ENCODE data around the gene HS1BP3. TPM values are rescaled to one million over a fixed set of nuclear protein-coding genes. Genes with fewer than 3 reads are reported as not detected.
A peak's percentile ranks its signal among the peaks of the same experiment; 100 is the strongest.

HS1BP3 gene
- total RNA-seq, 1 donor from 2014 or later = 19.6 TPM

DNA sequence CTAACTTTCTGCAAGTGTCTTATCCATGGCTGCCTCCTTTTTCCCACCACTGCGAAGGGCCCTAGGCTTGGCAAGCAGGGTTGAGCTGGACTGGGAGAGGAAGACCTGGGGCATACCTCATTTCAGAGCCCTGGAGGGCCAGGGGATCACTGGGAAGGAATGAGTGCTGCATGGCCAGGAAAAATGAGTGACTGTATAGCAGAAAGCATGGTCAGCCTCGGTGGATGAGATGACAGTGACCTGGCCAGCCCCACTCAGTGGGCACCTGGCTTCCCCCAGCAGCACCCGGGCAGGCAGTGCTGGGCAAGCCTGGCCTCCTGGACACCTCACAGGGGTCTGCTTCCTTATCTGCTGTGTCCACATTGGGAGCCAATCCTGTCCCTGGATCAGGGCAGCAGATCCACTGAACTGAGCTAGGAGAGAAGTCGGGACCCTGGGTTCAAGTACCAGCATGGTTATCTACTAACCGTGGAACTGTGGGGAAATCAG, 76.4 kb downstream of the HS1BP3 start:
- no peaks in the 10 kb centered on the region for H3K9me3 Mint-ChIP-seq
- no peak for DNase-seq (ENCODE audit: low read depth, low spot score)
- no peak overlapping the region for H3K4me3 Mint-ChIP-seq
- peaks cover 89% of the 10 kb centered on the region for H3K4me1 Mint-ChIP-seq
- H3K27me3 Mint-ChIP-seq (ENCODE audit: low read depth) = no peaks in the 10 kb centered on the region
- TF ChIP-seq, protein P1, sequence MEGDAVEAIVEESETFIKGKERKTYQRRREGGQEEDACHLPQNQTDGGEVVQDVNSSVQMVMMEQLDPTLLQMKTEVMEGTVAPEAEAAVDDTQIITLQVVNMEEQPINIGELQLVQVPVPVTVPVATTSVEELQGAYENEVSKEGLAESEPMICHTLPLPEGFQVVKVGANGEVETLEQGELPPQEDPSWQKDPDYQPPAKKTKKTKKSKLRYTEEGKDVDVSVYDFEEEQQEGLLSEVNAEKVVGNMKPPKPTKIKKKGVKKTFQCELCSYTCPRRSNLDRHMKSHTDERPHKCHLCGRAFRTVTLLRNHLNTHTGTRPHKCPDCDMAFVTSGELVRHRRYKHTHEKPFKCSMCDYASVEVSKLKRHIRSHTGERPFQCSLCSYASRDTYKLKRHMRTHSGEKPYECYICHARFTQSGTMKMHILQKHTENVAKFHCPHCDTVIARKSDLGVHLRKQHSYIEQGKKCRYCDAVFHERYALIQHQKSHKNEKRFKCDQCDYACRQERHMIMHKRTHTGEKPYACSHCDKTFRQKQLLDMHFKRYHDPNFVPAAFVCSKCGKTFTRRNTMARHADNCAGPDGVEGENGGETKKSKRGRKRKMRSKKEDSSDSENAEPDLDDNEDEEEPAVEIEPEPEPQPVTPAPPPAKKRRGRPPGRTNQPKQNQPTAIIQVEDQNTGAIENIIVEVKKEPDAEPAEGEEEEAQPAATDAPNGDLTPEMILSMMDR (conservative IDR thresholded peaks at IDR 0.05) = no peak
- peak overlapping the region; percentile 85 for H3K27ac Mint-ChIP-seq (ENCODE audit: unreplicated experiment)
- H3K36me3 Mint-ChIP-seq (ENCODE audit: low read depth) = no peaks in the 10 kb centered on the region

DNA sequence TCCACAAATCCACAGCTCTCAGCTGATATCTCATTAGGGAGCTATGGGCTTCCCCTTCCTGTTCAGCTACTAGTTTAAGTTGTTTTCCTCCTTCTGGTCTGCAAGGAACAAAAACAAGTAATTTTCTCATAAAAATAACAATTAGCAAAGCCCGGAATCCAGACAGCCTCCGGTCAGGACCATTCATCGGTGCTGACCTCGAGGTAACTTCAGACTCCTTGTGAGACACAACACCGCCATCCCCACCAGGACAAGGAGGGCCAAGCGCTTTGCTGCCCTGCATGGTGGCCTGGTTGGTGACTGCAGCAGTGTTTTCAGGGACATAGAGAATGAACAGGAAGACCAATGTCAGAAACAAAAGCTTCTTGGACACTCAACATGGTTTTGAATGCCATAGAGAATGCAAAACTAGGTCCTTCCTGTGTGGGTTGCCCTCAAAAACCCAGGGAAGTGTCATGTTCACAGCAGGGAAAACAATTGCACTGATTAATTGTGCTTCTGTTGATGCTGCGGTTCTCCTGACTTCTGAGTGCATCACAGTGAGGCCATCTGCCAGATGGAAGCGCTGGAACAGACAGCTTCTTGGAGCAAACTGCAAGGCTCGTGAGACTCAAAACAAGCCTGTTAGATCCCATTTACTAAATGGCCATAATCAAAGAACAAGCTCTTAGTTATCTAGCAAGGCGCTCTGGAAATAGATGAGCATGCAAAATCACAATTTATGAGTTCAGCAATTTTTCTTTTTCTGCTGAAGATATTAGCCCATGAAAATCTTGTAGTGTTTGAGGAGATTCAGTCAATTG, 77.1 kb downstream of the HS1BP3 start:
- Mint-ChIP-seq H3K27me3 (ENCODE audit: low read depth) (no peaks in the 10 kb centered on the region), H3K4me1 (peaks cover 89% of the 10 kb centered on the region), H3K36me3 (ENCODE audit: low read depth) (no peaks in the 10 kb centered on the region), H3K9me3 (no peaks in the 10 kb centered on the region), H3K4me3 (peak overlapping the region; percentile 29), H3K27ac (ENCODE audit: unreplicated experiment) (peak overlapping the region; percentile 88)
- no peak for DNase-seq (ENCODE audit: low read depth, low spot score)
- TF ChIP-seq, protein P1 (conservative IDR thresholded peaks at IDR 0.05) = no peak

DNA sequence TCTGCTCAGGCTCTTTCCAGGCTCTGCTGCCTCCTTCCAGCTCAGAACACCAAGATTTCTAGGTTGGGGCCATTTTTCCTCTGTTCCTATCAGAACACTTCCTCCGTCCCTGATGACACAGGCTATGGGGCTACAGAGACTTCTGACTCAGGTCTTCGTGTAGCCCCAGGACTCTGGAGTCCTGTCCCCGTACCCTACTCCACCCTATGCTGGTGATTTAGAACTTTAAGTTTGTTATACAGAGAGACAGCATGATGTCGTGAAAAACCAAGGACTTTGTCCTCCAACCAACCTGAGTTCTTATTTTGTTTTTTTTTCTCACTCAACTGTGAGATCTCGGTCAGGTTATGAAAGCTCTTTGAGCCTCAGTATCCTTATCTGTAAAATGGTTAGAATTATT, 78.7 kb downstream of the HS1BP3 start:
- Mint-ChIP-seq H3K27me3 (ENCODE audit: low read depth) (no peaks in the 10 kb centered on the region), H3K36me3 (ENCODE audit: low read depth) (no peaks in the 10 kb centered on the region), H3K27ac (ENCODE audit: unreplicated experiment) (peak overlapping the region; percentile 84), H3K4me1 (peaks cover 92% of the 10 kb centered on the region), H3K4me3 (no peak overlapping the region), H3K9me3 (no peaks in the 10 kb centered on the region)
- TF ChIP-seq, protein P1 (conservative IDR thresholded peaks at IDR 0.05) = no peak
- DNase-seq (ENCODE audit: low read depth, low spot score) = no peak

DNA sequence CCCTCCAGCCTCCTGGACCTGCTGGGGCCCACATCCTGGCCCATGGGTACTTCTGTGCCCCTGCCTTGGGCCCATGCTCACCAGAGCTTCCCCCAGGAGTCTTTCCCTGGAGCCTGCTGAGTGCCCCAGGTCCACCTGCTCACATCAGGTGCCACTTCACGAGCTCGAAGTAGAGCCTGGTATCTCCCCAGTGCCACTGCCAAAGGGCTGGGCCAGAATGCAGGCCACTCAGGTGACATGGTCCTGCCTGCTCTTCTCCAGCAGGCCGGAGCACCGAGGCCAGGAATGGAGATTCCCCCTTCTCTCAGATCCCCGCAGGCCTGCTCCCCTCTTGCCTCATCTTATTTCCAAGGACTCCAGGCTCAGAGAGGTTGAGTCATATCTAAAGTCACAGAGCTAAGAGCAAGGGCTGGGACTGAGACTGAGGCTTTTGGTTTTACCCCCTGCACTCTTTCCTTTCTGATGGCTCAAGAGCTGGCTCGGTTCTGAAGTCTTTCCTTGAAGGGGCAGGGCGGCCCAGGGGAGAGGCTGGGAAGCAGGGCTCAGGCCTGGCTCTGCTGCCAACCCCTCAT, 79.2 kb downstream of the HS1BP3 start:
- peak overlapping the region; percentile 84 for H3K27ac Mint-ChIP-seq (ENCODE audit: unreplicated experiment)
- H3K9me3 Mint-ChIP-seq = no peaks in the 10 kb centered on the region
- no peaks in the 10 kb centered on the region for H3K36me3 Mint-ChIP-seq (ENCODE audit: low read depth)
- no peaks in the 10 kb centered on the region for H3K27me3 Mint-ChIP-seq (ENCODE audit: low read depth)
- peaks cover 95% of the 10 kb centered on the region for H3K4me1 Mint-ChIP-seq
- no peak overlapping the region for H3K4me3 Mint-ChIP-seq
- no peak for DNase-seq (ENCODE audit: low read depth, low spot score)
- TF ChIP-seq, protein P1 (conservative IDR thresholded peaks at IDR 0.05) = no peak

DNA sequence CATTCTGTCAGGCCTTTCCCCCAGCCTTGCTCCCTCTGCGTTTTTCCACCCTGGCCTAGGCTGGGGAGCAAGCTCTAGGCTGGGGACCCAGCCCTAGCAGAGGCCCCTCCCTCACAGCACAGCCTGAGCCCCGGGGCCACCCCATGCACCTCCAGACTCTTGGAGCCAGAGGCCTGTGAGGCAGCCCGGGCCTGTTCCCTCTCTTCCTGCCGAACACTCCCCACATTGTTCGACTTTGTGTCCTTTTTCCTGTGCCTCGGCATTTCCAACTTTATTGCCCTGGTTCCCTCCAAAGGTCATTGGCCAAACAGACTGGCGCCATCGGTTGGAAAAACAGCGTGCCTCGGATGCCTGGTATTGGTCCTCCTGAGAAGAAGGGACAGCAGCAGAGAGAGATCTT, 79.7 kb downstream of the HS1BP3 start:
- Mint-ChIP-seq H3K4me3 (no peak overlapping the region), H3K9me3 (no peaks in the 10 kb centered on the region), H3K36me3 (ENCODE audit: low read depth) (no peaks in the 10 kb centered on the region), H3K4me1 (peaks cover 93% of the 10 kb centered on the region), H3K27me3 (ENCODE audit: low read depth) (no peaks in the 10 kb centered on the region), H3K27ac (ENCODE audit: unreplicated experiment) (peak overlapping the region; percentile 39)
- TF ChIP-seq, protein P1 (conservative IDR thresholded peaks at IDR 0.05) = no peak
- no peak for DNase-seq (ENCODE audit: low read depth, low spot score)

Data from neural crest cell (in vitro differentiated cells).